ENCODE data around the gene GSX1.

The GSX1 gene

GRCh38 chr13:27795718-27796019 lies 3.4 kb downstream of the GSX1 start:
- Histone ChIP-seq H3K36me3 (replicated peaks) (no peaks in the 10 kb centered on the region), H3K4me3 (ENCODE audit: low read depth, low read length) (no peak overlapping the region), H3K27me3 (replicated peaks) (peaks cover 83% of the 10 kb centered on the region), H3K27ac (no peak overlapping the region)
- no peak for DNase-seq
- in situ Hi-C loops (cut with HindIII; ENCODE audit: low pct_ligation_motif_present, low sequenced_read_pairs), result no loop called here
- no peak for TF ChIP-seq CTCF (IDR thresholded peaks at IDR 0.05; ENCODE audit: low read depth, low read length, missing control alignments)

GRCh38 chr13:27796544-27797227 lies 4.4 kb downstream of the GSX1 start:
- Histone ChIP-seq H3K27ac (no peak overlapping the region), H3K36me3 (replicated peaks) (no peaks in the 10 kb centered on the region), H3K27me3 (replicated peaks) (peaks cover 73% of the 10 kb centered on the region), H3K4me3 (ENCODE audit: low read depth, low read length) (no peak overlapping the region)
- in situ Hi-C loops (cut with HindIII; ENCODE audit: low pct_ligation_motif_present, low sequenced_read_pairs), result no loop called here
- no peak for DNase-seq
- TF ChIP-seq CTCF (IDR thresholded peaks at IDR 0.05; ENCODE audit: low read depth, low read length, missing control alignments), result no peak

GRCh38 chr13:27797228-27797624 lies 4.9 kb downstream of the GSX1 start:
- Histone ChIP-seq H3K4me3 (ENCODE audit: low read depth, low read length) (no peak overlapping the region), H3K36me3 (replicated peaks) (no peaks in the 10 kb centered on the region), H3K27ac (no peak overlapping the region), H3K27me3 (replicated peaks) (peaks cover 68% of the 10 kb centered on the region)
- TF ChIP-seq CTCF (IDR thresholded peaks at IDR 0.05; ENCODE audit: low read depth, low read length, missing control alignments), result peak; percentile 45
- in situ Hi-C loops (cut with HindIII; ENCODE audit: low pct_ligation_motif_present, low sequenced_read_pairs), result no loop called here
- DNase-seq, result peak; percentile 5

DNA sequence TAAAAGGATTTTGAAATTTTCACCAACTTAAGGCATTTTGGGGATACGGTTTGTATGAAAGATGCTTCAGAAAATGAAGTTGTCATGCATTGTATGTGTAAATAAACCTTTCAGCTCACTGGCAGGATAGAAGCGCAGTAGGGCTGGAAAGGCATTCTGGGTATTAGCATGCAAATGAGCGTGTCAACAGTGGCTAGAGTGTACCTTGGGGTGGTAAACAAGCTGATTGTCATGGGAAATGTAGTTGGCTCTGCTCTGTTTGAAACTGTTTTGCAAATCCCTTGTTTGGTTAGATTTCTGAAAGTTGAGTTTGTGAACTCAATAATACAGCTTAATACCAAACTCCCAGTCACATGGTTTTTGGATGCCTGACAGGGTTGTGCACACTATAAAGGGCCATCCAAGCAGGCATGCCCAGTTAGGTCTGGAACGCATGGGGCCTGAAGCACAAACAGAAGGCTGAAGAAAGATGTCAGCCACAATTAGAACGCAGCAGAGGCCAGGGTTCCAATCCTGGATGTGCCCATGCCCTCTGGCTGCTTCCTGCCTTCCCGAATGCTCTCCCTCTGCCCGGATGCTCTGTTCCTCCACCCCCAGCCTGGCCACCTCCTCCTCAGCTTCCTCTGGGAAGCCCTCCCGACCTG lies 14.6 kb downstream of the GSX1 start:
- H3K36me3 ChIP-seq (replicated peaks), result no peaks in the 10 kb centered on the region
- in situ Hi-C loops (cut with HindIII; ENCODE audit: low pct_ligation_motif_present, low sequenced_read_pairs), result no loop called here
- H3K27ac ChIP-seq, result no peak overlapping the region
- H3K27me3 ChIP-seq (replicated peaks), result peaks cover 2% of the 10 kb centered on the region
- TF ChIP-seq CTCF (IDR thresholded peaks at IDR 0.05; ENCODE audit: low read depth, low read length, missing control alignments), result no peak
- DNase-seq, result no peak
- H3K4me3 ChIP-seq (ENCODE audit: low read depth, low read length), result no peak overlapping the region

GRCh38 chr13:27808851-27809550 lies 16.7 kb downstream of the GSX1 start:
- no peak for DNase-seq
- H3K36me3 ChIP-seq (replicated peaks), result no peaks in the 10 kb centered on the region
- H3K27me3 ChIP-seq (replicated peaks), result peaks cover 2% of the 10 kb centered on the region
- TF ChIP-seq CTCF (IDR thresholded peaks at IDR 0.05; ENCODE audit: low read depth, low read length, missing control alignments), result no peak
- H3K4me3 ChIP-seq (ENCODE audit: low read depth, low read length), result no peak overlapping the region
- in situ Hi-C loops (cut with HindIII; ENCODE audit: low pct_ligation_motif_present, low sequenced_read_pairs), result no loop called here
- no peak overlapping the region for H3K27ac ChIP-seq

All from brain microvascular endothelial cell (primary cell).